Urothelium cell line (cell line): ENCODE measurements around the gene YJEFN3.

ENCODE experiments used
- DNase-seq: peaks from one replicate; pipeline ENCODE4 v3.0.0; 2011; ENCODE audit warnings: low spot score, mixed read lengths
- FAIRE-seq: peaks from 2 replicates; lab custom pipeline; 2011; peaks lifted over from hg19 to GRCh38; lab: Jason Lieb, UNC

YJEFN3 gene

DNA sequence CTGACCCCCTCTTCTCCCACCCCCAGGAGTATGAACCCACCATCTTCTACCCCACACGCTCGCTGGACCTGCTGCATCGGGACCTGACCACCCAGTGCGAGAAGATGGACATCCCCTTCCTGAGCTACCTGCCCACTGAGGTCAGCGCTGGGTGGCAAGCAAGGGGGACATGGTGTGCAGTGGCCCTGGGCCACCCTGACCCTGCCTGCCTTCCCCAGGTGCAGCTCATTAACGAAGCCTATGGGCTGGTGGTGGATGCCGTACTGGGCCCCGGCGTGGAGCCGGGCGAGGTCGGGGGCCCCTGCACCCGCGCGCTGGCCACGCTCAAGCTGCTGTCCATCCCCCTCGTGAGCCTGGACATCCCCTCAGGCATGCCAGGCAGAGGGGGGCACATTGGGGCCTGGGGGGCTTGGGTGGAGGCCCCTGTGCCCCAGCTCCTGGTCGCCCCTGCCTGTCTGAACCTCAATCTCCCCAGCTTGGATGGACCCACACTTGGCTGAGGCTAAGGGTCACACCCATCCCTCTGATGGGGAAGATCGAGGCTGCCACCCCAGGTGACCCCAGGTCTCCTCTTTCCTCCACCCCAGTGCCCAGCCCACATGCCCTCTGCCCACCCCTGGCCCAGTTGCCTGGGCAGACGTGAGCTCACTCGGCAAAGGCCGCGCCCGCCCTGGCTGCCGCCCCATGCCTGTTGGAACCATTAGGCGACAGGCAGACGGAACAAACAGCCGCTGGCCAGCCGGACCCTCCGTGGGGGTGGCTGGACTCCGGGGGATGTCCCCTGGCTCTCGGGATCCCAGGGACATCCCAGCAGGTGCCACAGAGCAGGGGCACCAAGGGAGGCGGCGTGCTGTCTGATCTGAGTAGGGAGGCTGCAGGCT, 6.8 kb downstream of the YJEFN3 start:
- FAIRE-seq (no peak), DNase-seq (no peak)

DNA sequence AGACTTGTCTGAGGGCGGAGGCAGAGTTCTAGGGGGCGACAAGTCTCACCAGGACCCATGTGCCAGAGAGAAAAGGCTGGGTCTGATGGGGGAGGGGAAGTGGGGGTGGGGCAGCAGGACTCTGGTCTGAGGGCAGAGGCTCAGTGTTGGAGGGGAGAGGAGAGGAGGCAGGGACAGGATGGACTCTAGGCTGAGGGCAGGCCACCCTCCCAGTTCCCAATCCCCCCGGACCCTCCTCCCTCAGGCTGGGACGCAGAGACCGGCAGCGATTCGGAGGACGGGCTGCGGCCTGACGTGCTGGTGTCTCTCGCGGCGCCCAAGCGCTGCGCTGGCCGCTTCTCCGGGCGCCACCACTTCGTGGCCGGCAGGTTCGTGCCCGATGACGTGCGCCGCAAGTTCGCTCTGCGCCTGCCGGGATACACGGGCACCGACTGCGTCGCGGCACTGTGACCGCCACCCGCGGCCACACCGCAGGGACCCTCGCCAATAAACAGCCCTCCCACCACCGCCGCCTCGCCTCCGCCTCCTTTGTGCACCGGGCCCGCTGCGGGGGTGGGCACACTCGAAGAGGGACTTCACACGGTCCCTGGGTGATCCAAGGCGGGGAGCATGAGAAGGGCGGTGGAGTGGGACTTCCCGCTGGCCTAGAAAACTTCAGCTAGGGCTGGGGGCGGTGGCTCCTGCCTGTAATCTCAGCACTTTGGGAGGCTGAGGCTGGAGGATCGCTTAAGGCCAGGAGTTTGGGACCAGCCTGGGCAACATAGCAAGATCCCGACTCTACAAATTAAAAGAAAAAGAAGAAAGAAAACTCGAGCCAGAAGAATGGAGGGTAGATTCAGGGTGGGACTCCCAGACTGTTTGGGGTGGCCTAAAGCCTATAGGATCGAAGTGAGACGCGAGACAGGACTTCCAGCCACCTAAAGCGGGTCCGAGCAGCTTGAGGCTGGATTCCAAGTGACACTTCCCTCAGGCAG, 8.7 kb downstream of the YJEFN3 start:
- DNase-seq (no peak), FAIRE-seq (no peak)

DNA sequence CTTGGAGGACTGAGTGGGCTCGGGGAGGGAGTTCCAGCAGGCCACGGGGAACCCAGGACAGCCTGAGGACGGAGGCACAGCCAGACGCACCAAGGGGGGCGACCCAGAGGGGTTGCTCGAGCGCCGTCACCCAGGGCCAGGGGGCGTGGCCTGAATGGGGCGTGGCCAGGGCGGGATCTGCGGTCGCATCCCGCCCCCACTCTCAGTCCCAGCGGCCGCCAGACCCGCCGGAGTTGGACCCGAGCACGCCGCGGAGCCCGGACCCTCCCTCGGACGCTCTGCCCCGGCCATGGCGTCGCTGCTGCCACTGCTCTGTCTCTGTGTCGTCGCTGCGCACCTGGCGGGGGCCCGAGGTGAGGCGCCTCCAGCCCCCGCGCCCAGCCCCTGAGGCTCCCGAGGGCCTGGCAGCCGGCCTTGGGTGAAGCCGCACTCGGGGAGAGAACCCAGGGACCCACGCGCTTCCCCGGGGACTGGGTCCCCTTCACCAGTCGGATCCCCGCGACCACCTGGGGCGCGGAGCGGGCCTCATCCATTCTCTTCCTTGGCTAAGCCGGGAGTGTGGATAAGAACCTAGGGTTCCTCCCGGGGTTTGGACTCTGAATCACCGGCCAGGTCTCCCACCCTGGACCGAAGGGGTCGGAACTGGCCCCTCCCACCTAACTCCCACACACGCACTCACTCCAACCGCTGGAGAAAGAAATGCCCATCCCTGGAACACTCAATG, 9.5 kb downstream of the YJEFN3 start, which contains the start of gene CILP2:
Gene CILP2 (plus strand): TSS at position 205 of the 724 bp plus-strand sequence. CDS start 85 bp downstream, at position 290.
- DNase-seq (no peak), FAIRE-seq (no peak)

DNA sequence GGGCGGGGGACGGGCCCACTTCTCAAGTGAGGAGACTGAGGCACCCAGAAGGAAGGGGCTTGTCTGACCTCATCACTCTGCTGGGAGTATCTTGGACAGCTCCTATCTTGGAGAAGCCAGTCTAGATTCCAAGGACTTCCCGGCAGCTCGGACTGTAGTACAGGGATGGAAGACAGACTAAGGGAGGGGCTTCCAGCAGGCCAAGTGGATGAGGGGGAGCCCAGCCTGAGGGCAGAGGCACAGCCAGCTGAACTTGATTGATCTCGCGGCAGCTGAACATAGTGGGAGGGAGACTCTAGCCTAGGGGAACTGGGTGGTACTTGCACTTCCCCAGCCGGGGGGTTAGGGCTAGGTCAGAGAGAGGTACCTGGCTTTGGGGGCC, 10.1 kb downstream of the YJEFN3 start:
- FAIRE-seq (no peak), DNase-seq (no peak)

DNA sequence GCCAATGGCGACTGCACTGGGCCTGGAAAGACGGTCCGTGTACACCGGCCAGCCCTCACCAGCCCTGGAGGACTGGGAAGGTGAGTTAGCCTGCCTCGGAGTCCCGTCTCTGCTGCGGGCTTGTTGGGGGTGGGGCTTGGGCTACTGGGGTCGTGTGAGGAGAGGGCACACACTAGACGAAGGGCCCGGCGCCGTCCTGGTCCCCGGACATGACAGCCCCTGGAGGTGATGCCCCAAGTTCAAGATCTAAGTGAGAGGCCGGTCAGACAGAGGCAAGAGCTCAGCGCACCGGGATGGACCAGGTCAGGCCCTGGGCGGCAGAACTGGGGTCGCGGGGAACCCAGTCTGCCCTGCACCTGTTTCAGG, 11.0 kb downstream of the YJEFN3 start:
- DNase-seq (no peak), FAIRE-seq (no peak)

DNA sequence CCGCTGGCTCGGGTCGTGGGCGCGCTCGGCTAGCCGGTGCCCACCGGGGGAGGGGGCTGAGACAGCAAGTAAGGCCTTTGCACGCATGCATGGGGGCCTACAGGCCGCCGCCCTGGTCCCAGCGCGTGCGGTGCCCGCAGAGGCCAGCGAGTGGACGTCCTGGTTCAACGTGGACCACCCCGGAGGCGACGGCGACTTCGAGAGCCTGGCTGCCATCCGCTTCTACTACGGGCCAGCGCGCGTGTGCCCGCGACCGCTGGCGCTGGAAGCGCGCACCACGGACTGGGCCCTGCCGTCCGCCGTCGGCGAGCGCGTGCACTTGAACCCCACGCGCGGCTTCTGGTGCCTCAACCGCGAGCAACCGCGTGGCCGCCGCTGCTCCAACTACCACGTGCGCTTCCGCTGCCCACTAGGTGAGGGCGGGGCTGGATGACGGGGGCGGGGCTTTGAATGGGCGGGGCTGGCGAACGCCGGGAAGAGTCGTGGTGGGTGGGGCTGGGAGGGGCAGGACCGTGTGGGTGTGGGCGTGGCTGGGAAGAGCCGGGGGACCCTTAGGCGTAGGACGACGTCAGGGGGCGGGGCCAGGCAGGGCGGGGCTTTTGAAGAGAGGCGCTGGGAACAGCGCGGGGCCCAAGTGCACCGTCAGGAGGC, 11.5 kb downstream of the YJEFN3 start:
- DNase-seq (no peak), FAIRE-seq (no peak)

DNA sequence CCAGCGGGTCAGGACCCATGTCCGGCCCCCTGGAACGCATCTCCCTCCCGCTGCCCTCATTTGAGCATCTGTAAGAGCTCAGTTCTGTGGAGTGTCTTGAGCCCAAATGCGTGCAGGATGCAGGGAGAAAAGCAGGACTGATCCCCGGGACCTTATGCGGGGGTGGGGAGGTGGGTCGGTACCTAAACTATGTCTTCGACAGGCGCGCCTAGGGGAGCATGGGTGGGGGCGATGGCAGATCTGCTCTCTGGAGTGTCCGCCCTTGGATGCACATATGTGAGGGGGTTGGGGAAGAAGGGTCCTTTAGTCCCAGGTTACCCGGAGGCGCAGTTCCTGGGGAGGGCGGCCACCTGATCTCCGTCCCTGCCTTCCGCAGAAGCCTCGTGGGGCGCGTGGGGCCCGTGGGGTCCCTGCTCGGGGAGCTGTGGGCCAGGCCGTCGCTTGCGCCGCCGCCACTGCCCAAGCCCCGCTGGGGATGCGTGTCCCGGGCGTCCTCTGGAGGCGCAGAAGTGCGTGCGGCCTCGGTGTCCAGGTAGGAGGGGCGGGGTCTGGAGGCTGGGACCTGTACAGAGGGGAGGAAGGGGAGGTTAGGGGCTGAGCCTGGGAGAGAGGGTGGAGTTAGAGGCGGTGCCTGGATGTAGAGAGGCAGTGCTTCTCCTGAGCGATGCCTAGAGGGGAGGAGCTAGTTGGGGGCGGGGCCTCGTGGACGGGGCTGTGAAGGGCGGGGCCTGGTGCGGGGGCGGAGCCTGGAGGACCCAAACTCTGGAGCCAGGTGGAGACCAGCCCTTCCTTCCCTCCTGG, 12.2 kb downstream of the YJEFN3 start:
- DNase-seq (peak; percentile 37), FAIRE-seq (no peak)

DNA sequence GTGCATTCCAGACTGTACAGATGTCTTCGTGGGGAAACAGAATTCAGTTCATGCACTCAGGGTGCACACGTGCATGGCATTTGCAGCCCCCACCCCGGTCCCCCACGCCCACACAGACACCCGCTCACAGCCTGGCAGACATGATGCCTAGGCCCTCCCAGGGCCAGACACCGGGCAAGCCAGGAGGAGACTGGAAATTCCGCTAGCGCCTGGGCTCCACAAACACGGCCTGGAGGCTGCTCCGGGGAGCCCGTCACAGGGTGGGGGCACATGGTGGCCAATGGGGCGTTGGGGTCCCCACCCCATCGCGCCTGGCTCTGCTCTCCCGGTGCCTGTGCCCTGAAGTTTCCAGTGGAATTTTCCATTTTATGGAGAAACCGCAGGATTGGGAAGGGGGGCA, 12.9 kb downstream of the YJEFN3 start:
- FAIRE-seq (no peak), DNase-seq (no peak)

DNA sequence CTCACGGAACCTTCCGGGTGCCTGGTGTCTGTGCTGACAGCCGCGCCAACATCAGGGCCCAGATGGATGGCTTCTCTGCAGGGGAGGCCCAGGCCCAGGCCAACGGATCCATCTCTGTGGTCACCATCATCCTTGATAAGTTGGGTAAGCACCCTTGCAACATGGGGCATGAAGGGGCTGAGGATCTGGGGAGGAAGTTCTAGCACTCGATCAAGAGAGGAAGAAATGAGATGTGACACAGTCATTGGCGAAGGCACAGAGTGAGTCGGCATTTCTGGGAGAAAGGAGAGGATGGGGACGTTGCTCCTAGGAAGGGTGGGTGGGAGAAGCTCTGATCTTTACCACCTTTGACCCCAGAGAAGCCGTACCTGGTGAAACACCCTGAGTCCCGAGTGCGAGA, 13.8 kb downstream of the YJEFN3 start:
- DNase-seq (no peak), FAIRE-seq (no peak)

DNA sequence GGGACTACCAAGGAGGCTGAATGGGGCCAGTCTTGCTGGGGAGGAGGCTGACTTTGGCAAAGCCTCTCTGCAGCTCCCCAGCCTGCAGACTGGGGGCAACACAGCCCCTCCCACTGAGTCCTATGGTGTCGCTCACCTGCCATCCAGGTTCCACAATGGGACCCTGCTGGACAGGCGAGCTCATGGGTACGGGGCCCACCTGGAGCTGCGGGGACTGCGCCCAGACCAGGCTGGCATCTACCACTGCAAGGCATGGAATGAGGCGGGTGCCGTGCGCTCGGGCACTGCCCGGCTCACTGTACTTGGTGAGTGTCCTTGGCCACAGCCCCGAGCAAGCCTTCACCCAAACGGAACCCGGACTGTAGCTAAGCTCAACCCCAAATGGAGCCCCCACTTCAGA, 14.4 kb downstream of the YJEFN3 start:
- FAIRE-seq (no peak), DNase-seq (no peak)

DNA sequence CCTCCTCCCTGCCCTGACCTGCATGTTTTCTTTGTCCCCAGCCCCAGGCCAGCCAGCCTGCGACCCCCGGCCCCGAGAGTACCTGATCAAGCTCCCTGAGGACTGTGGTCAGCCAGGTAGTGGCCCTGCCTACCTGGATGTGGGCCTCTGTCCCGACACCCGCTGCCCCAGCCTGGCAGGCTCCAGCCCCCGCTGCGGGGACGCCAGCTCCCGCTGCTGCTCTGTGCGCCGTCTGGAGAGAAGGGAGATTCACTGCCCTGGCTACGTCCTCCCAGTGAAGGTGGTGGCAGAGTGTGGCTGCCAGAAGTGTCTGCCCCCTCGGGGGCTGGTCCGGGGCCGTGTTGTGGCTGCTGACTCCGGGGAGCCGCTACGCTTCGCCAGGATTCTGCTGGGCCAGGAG, 14.9 kb downstream of the YJEFN3 start:
- FAIRE-seq (no peak), DNase-seq (no peak)

DNA sequence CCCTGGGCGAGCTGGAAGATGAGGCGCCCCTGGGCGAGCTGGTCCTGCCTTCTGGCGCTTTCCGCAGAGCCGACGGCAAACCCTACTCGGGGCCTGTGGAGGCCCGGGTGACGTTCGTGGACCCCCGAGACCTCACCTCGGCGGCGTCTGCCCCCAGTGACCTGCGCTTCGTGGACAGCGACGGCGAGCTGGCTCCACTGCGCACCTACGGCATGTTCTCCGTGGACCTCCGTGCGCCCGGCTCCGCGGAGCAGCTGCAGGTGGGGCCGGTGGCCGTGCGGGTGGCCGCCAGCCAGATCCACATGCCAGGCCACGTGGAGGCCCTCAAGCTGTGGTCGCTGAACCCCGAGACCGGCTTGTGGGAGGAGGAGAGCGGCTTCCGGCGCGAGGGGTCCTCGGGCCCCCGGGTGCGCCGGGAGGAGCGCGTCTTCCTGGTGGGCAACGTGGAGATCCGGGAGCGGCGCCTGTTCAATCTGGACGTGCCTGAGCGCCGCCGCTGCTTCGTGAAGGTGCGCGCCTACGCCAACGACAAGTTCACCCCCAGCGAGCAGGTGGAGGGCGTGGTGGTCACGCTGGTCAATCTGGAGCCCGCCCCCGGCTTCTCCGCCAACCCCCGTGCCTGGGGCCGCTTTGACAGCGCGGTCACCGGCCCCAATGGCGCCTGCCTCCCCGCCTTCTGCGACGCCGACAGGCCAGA, 15.7 kb downstream of the YJEFN3 start:
- no peak for DNase-seq
- FAIRE-seq = no peak

DNA sequence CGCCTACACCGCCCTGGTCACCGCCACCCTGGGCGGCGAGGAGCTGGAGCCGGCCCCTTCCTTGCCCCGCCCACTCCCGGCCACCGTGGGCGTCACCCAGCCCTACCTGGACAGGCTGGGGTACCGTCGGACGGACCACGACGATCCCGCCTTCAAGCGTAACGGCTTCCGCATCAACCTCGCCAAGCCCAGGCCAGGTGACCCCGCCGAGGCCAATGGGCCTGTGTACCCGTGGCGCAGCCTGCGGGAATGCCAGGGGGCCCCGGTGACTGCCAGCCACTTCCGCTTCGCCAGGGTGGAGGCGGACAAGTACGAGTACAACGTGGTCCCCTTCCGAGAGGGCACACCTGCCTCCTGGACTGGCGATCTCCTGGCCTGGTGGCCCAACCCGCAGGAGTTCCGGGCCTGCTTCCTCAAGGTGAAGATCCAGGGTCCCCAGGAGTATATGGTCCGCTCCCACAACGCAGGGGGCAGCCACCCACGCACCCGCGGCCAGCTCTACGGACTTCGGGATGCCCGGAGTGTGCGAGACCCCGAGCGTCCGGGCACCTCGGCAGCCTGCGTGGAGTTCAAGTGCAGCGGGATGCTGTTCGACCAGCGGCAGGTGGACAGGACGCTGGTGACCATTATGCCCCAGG, 16.4 kb downstream of the YJEFN3 start:
- FAIRE-seq (no peak), DNase-seq (no peak)

DNA sequence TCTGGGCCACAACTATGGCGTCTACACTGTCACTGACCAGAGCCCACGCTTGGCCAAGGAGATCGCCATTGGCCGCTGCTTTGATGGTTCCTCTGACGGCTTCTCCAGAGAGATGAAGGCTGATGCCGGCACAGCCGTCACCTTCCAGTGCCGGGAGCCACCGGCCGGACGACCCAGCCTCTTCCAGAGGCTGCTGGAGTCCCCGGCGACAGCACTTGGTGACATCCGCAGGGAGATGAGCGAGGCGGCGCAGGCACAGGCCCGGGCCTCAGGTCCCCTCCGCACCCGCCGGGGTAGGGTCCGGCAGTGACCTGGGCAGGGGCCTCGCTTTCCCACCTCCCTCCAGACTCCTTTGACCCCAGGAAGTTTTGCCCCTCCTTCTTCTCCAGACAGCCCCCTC, 17.0 kb downstream of the YJEFN3 start:
- DNase-seq (no peak), FAIRE-seq (no peak)

DNA sequence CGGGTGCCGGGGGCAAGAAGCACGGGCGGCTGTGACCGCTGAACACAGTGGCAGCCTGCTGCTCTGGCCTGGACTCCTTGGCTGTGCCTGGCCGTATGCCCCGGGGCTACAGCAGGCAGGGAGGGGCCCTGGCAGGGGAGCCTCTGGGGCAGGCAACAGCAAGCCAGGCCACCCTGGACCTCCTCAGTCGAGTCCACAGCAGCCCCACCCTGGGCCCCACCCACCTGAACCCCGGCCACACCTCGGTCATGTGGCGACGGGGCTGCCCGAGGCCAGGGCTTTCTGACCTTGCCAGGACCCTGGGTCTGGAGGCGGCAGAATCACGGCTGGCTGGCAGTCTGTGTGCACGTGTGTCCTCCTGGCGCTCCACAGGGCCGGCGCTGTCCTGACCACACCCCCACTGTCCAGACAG, 18.0 kb downstream of the YJEFN3 start:
- FAIRE-seq = no peak

DNA sequence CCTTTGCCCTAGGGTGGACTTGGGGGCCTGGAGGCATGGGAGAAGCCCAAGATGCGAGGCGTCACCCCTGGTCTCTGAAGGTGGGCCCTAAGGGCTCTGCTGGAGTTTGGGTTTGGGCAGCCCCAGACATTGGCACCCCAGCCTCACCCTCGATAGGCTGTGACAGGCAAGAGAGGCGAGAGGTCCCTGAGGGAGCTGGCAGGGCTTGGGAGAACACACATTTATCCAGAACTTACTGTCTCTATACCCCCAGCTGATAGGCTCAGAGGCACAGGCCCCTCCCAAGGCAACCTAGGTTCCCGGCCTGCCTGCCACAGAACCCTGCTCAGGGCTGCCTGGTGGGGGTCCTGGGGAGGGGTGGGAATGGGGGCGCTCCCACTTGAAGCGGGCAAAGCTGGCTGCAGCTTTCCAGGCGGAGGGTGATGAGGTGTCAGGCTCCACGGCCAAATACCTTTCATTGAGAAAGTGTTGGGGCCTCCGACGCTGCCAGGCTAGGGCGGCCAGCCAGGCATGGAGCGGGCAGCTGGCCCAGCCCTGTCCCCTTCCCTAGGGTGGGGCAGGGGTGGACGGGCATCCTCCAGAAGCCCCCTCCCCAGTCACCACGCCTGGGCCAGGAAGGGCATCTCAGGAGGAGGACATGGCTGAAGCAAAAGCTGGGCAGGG, 19.1 kb downstream of the YJEFN3 start:
- no peak for FAIRE-seq
- DNase-seq = no peak

More for the DNA sequence above, 18.0 kb downstream of the YJEFN3 start:
- DNase-seq = no peak

DNA sequence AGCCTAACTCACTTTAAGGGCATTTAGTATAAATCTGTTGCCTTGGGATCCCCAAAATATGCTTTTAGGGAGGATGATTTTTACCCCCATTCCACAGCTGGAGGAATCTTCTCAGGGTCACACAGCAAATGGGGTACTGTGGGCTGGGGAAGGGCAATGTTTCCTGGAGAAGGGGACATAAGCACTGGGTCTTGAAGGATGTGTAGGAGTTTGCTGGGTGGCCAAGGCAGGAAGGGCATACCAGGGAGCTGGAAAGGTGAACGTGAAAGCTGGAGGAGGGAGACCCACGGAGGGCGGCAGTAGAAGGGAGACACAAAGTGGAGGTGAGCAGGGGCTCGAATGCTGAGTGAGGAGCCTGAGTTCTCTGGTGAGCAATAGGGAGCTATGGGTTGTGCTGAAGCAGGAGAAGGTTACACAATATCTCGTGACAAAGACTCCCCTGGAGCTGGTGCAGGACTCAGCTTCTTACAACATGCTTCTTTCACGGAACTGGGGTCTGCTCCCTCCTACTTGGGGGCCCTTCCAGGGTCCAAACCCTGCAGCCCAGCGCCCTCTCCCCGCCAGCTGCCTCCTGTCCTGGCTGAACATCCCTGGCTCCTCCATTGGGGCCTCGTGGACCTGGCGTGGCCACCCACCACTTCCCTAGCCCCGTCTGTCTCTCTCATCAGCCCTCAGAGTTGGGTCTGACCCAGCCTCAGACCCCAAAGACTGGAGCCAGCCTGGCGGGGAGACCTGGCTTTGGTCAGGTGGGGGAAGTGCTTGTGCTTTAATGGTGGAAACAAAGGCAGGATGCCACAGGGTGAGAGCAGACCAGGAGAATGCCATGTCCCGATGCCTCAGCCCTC, 20.4 kb downstream of the YJEFN3 start:
- DNase-seq = no peak
- no peak for FAIRE-seq
